Epithelial cell of proximal tubule (primary cell): ENCODE data around the gene KMT2B. TPM values are rescaled to one million over a fixed set of nuclear protein-coding genes. Genes with fewer than 3 reads are reported as not detected.

Source experiments
- DNase-seq: peaks from one replicate; pipeline ENCODE4 v3.0.0-alpha.2; 2011; ENCODE audit warnings: low read depth
- H3K4me3 ChIP-seq: 2 replicates; pipeline ENCODE4 v1.5.1; 2011; ENCODE audit warnings: low read depth, mild to moderate bottlenecking, low read length
- CTCF ChIP-seq: conservative IDR thresholded peaks from 2 replicates; pipeline ENCODE4 v1.5.1; 2012; ENCODE audit warnings: low read depth, mild to moderate bottlenecking, low read length
- total RNA-seq: library from RNA; depleted of rRNA; stranded (reverse); fragments of >200 nt; gene quantifications from 2 replicates; pipeline ENCODE4 v1.2.3, GENCODE V29; 2015

Gene KMT2B
- total RNA-seq, 1 donor from 2014 or later = 20.2 TPM

- H3K4me3 ChIP-seq = peak overlapping the region; percentile 56
- no peak for DNase-seq
- no peak for TF ChIP-seq CTCF
Observed at GRCh38 chr19:35739275-35740107, 21.7 kb downstream of the KMT2B start.

GRCh38 chr19:35740108-35740422 lies 22.3 kb downstream of the KMT2B start:
- no peak for TF ChIP-seq CTCF

GRCh38 chr19:35740423-35741202 lies 22.8 kb downstream of the KMT2B start:
- DNase-seq = no peak
- TF ChIP-seq CTCF = peak; percentile 16
- peak overlapping the region; percentile 56 for H3K4me3 ChIP-seq

More at GRCh38 chr19:35740108-35740422, 22.3 kb downstream of the KMT2B start:
- DNase-seq = no peak
- H3K4me3 ChIP-seq = peak overlapping the region; percentile 56

- no peak for DNase-seq
- TF ChIP-seq CTCF = peak; percentile 5
- peak overlapping the region; percentile 56 for H3K4me3 ChIP-seq
Observed at GRCh38 chr19:35741203-35741515, 23.4 kb downstream of the KMT2B start.

GRCh38 chr19:35742121-35742724 lies 24.4 kb downstream of the KMT2B start, which contains the start of gene IGFLR1:
IGFLR1 (minus strand) TSS chr19:35742452; CDS start chr19:35741180, 1,272 bp downstream.
- no peak for TF ChIP-seq CTCF
- DNase-seq = no peak
- peak within 1 kb of the TSS; percentile 56 for H3K4me3 ChIP-seq

GRCh38 chr19:35743640-35744429 lies 26.0 kb downstream of the KMT2B start:
- DNase-seq = no peak
- TF ChIP-seq CTCF = no peak
- peak overlapping the region; percentile 91 for H3K4me3 ChIP-seq
